Mesenchymal stem cell (in vitro differentiated cells and primary cell): ENCODE measurements around the gene UPP2.
A peak's percentile ranks its signal among the peaks of the same experiment; 100 is the strongest.

Source experiments
- DNase-seq: peaks from one replicate; pipeline ENCODE4 v3.0.0-alpha.2; 2013
- H2AFZ ChIP-seq: one replicate; pipeline ENCODE4 v1.6.1; 2013; ENCODE audit warnings: low read depth, mild to moderate bottlenecking, control low read depth, inconsistent platforms, low read length, moderate library complexity
- H2AK5ac ChIP-seq: 2 replicates; pipeline ENCODE4 v1.6.1; 2013; ENCODE audit warnings: low read length, moderate library complexity, mild to moderate bottlenecking, inconsistent platforms; ENCODE audit not compliant: severe bottlenecking
- H2BK120ac ChIP-seq: one replicate; pipeline ENCODE4 v1.6.1; 2013; ENCODE audit warnings: low read depth, mild to moderate bottlenecking, inconsistent platforms, low read length, moderate library complexity
- H2BK12ac ChIP-seq, 2 experiments: one replicate each; pipeline ENCODE4 v1.6.1; 2013; ENCODE audit warnings: inconsistent platforms in 2 of 2, low read length in 2 of 2, mild to moderate bottlenecking in 2 of 2, moderate library complexity in 2 of 2, control low read depth in 1 of 2
- H2BK15ac ChIP-seq: one replicate; pipeline ENCODE4 v1.6.1; 2013; ENCODE audit warnings: mild to moderate bottlenecking, low read depth, inconsistent platforms; ENCODE audit not compliant: poor library complexity, severe bottlenecking
- H2BK5ac ChIP-seq: 2 replicates; pipeline ENCODE4 v1.6.1; 2013; ENCODE audit warnings: low read depth, mild to moderate bottlenecking, low read length, control low read depth, inconsistent platforms; ENCODE audit not compliant: poor library complexity, severe bottlenecking
- H3K14ac ChIP-seq, 2 experiments: one replicate each; pipeline ENCODE4 v1.6.1; 2013; ENCODE audit warnings: inconsistent platforms in 2 of 2, low read length in 2 of 2, control low read depth in 1 of 2, mild to moderate bottlenecking in 1 of 2, moderate library complexity in 1 of 2
- H3K18ac ChIP-seq, 2 experiments: one replicate each; pipeline ENCODE4 v1.6.1; 2013; ENCODE audit warnings: inconsistent platforms in 2 of 2, low read length in 2 of 2, control low read depth in 1 of 2, low read depth in 1 of 2, mild to moderate bottlenecking in 1 of 2
- H3K23ac ChIP-seq, 2 experiments: one replicate each; pipeline ENCODE4 v1.6.1; 2013; ENCODE audit warnings: inconsistent platforms in 2 of 2, low read length in 2 of 2, mild to moderate bottlenecking in 2 of 2, moderate library complexity in 2 of 2, control low read depth in 1 of 2
- H3K27ac ChIP-seq: 2 replicates; pipeline ENCODE4 v1.5.1; 2013; ENCODE audit warnings: mild to moderate bottlenecking, moderate library complexity, low read length, control low read depth, inconsistent platforms; ENCODE audit not compliant: poor library complexity, severe bottlenecking
- H3K27me3 ChIP-seq, 2 experiments: 2 replicates each; pipeline versions ENCODE4 v1.6.1 to v1.7.0; 2013; ENCODE audit warnings: low read length in 2 of 2, mild to moderate bottlenecking in 2 of 2, moderate library complexity in 2 of 2, control low read depth in 1 of 2, inconsistent platforms in 1 of 2; ENCODE audit not compliant: control insufficient read depth in 1 of 2, insufficient read depth in 1 of 2
- H3K36me3 ChIP-seq, 2 experiments: 2 replicates each; pipeline versions ENCODE4 v1.6.1 to v1.7.0; 2013; ENCODE audit warnings: low read length in 2 of 2, control low read depth in 1 of 2, inconsistent platforms in 1 of 2, low read depth in 1 of 2, mild to moderate bottlenecking in 1 of 2; ENCODE audit not compliant: insufficient read depth in 2 of 2, control insufficient read depth in 1 of 2
- H3K4ac ChIP-seq, 2 experiments: one replicate each; pipeline ENCODE4 v1.6.1; 2013; ENCODE audit warnings: inconsistent platforms in 2 of 2, low read length in 2 of 2, mild to moderate bottlenecking in 2 of 2, moderate library complexity in 2 of 2, control low read depth in 1 of 2, low read depth in 1 of 2
- H3K4me1 ChIP-seq: 2 replicates; pipeline ENCODE4 v1.6.1; 2013; ENCODE audit warnings: low read depth, low read length, control low read depth; ENCODE audit not compliant: control insufficient read depth, insufficient read depth
- H3K4me2 ChIP-seq: 2 replicates; pipeline ENCODE4 v1.6.1; 2013; ENCODE audit warnings: low read length, mild to moderate bottlenecking, inconsistent platforms; ENCODE audit not compliant: poor library complexity, severe bottlenecking
- H3K4me3 ChIP-seq, 2 experiments: 2 replicates each; pipeline versions ENCODE4 v1.5.1 to v1.7.0; 2013; ENCODE audit warnings: low read length in 2 of 2, mild to moderate bottlenecking in 2 of 2, control low read depth in 1 of 2, low read depth in 1 of 2; ENCODE audit not compliant: insufficient read depth in 1 of 2
- H3K79me1 ChIP-seq: replicated peaks from 2 replicates; pipeline ENCODE4 v1.6.1; 2013; ENCODE audit warnings: mild to moderate bottlenecking, control low read depth, low read length, inconsistent platforms; ENCODE audit not compliant: poor library complexity, severe bottlenecking
- H3K9ac ChIP-seq: 2 replicates; pipeline ENCODE4 v1.7.0; 2013; ENCODE audit warnings: mild to moderate bottlenecking, low read length, moderate library complexity
- H3K9me3 ChIP-seq: 2 replicates; pipeline ENCODE4 v1.7.0; 2013; ENCODE audit warnings: mild to moderate bottlenecking, low read length; ENCODE audit not compliant: control insufficient read depth
- H4K8ac ChIP-seq: one replicate; pipeline ENCODE4 v1.6.1; 2013; ENCODE audit warnings: inconsistent platforms, mild to moderate bottlenecking, low read length, moderate library complexity
- H4K91ac ChIP-seq: one replicate; pipeline ENCODE4 v1.6.1; 2013; ENCODE audit warnings: mild to moderate bottlenecking, low read length, inconsistent platforms
- WGBS: methylation state at CpG from one replicate; pipeline ENCODE4 v1.1.7; 2013; ENCODE audit warnings: mixed read lengths; 5-methylcytosine and 5-hydroxymethylcytosine counted together

The UPP2 gene

GRCh38 chr2:158091647-158092046, 10.0 kb upstream of the UPP2 start:
- Histone ChIP-seq H3K4me3 (no peak overlapping the region), H3K23ac (no peak overlapping the region), H3K9me3 (peaks cover 14% of the 10 kb centered on the region), H3K4ac (no peak overlapping the region), H4K91ac (no peak overlapping the region), H3K27ac (no peak overlapping the region), H3K27me3 (no peaks in the 10 kb centered on the region), H2AK5ac (no peak overlapping the region), H3K18ac (no peak overlapping the region), H3K14ac (no peak overlapping the region), H3K36me3 (no peaks in the 10 kb centered on the region), H3K79me1 (no peaks in the 10 kb centered on the region), H2BK12ac (no peak overlapping the region), H2BK5ac (no peak overlapping the region), H4K8ac (no peak overlapping the region), H3K9ac (no peak overlapping the region), H3K4me2 (no peak overlapping the region), H2AFZ (no peak overlapping the region), H2BK120ac (no peak overlapping the region), H2BK15ac (no peak overlapping the region), H3K4me1 (peaks cover 2% of the 10 kb centered on the region)
- WGBS = 55% methylated on average over 4 of the region's 4 CpGs
- DNase-seq = no peak

DNA sequence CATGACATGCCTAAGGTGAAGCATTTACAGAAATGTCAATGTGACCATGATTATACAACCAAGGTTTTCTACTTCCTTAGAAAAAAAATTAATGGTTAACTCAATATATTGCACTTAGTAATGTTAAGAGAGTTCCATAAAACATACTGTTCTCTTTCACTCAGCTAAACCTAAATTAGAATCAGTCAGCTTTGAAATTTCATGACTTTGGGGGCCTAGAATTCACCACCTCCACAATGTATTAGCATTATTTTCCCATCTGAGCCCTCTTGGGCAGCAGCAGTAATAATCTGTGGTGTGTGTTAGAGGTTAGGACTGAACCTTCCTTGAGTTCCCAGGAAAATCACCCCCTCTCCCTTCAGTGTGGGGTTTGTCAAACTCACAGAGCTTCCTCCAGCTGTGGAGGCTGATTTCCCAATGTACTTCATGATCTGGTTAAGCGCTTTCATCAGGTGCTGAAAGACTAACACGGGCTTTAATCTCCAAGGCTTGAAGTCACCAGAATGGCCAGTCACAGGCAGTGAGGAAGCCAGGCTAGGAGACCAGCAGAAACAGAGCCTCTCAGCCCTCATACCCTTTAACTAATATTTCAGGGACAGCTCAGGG, 7.1 kb upstream of the UPP2 start:
- Histone ChIP-seq H3K14ac (no peak overlapping the region), H2AK5ac (no peak overlapping the region), H4K8ac (no peak overlapping the region), H4K91ac (no peak overlapping the region), H3K23ac (no peak overlapping the region), H3K18ac (no peak overlapping the region), H3K4me3 (no peak overlapping the region), H3K9me3 (no peaks in the 10 kb centered on the region), H2BK12ac (no peak overlapping the region), H2AFZ (no peak overlapping the region), H3K4me1 (peaks cover 2% of the 10 kb centered on the region), H2BK15ac (no peak overlapping the region), H2BK120ac (no peak overlapping the region), H3K4me2 (peak overlapping the region; percentile 24), H3K27me3 (no peaks in the 10 kb centered on the region), H3K4ac (no peak overlapping the region), H3K79me1 (no peaks in the 10 kb centered on the region), H3K36me3 (no peaks in the 10 kb centered on the region), H3K27ac (peak overlapping the region; percentile 89), H3K9ac (no peak overlapping the region), H2BK5ac (peak overlapping the region; percentile 10)
- no peak for DNase-seq
- 74% methylated on average over 2 of the region's 2 CpGs for WGBS

DNA sequence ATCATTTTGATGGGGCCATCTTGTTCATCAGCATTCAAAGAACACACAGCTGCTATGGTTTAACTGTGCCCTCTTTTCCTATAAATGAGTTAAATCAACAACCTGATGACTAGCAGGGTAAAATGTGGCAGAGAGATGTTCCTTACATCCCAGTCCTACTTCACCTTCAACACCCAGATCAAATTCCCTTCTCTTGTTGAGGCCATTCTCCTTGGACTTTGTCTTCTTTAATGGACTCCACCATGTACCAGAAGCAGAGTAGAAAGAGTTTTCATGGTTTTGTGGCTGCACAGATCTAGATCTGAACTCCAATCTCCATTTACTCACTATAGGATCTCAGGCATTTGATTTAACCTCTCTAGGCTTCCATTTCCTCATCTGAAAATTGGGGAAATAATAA, 6.4 kb upstream of the UPP2 start:
- Histone ChIP-seq H3K4ac (no peak overlapping the region), H2BK12ac (no peak overlapping the region), H4K91ac (no peak overlapping the region), H3K27ac (peak overlapping the region; percentile 89), H3K4me3 (no peak overlapping the region), H4K8ac (no peak overlapping the region), H2AK5ac (no peak overlapping the region), H3K9ac (no peak overlapping the region), H3K27me3 (no peaks in the 10 kb centered on the region), H2BK15ac (no peak overlapping the region), H3K79me1 (no peaks in the 10 kb centered on the region), H3K4me2 (no peak overlapping the region), H2AFZ (no peak overlapping the region), H3K14ac (no peak overlapping the region), H3K9me3 (no peaks in the 10 kb centered on the region), H3K18ac (no peak overlapping the region), H3K23ac (no peak overlapping the region), H2BK5ac (no peak overlapping the region), H3K4me1 (peaks cover 2% of the 10 kb centered on the region), H2BK120ac (no peak overlapping the region), H3K36me3 (no peaks in the 10 kb centered on the region)
- no peak for DNase-seq

- H3K9me3 ChIP-seq = no peaks in the 10 kb centered on the region
- H3K27me3 ChIP-seq = no peaks in the 10 kb centered on the region
- H4K91ac ChIP-seq = no peak overlapping the region
- H2AFZ ChIP-seq = no peak overlapping the region
- H4K8ac ChIP-seq = no peak overlapping the region
- peaks cover 2% of the 10 kb centered on the region for H3K4me1 ChIP-seq
- no peaks in the 10 kb centered on the region for H3K36me3 ChIP-seq
- H3K4me2 ChIP-seq = no peak overlapping the region
- H3K23ac ChIP-seq = no peak overlapping the region
- H2BK5ac ChIP-seq = peak overlapping the region; percentile 46
- no peak overlapping the region for H3K4ac ChIP-seq
- no peak overlapping the region for H2BK15ac ChIP-seq
- H3K18ac ChIP-seq = no peak overlapping the region
- no peak for DNase-seq
- H2BK12ac ChIP-seq = no peak overlapping the region
- H2AK5ac ChIP-seq = peak overlapping the region; percentile 89
- H3K14ac ChIP-seq = no peak overlapping the region
- no peak overlapping the region for H3K4me3 ChIP-seq
- H3K9ac ChIP-seq = no peak overlapping the region
- no peak overlapping the region for H3K27ac ChIP-seq
- WGBS = 94% methylated on average over 4 of the region's 4 CpGs
- no peaks in the 10 kb centered on the region for H3K79me1 ChIP-seq
- H2BK120ac ChIP-seq = no peak overlapping the region
Measured at GRCh38 chr2:158095912-158096311, 5.8 kb upstream of the UPP2 start.
